DND-41 (cell line): ENCODE data around the gene ZSCAN18.

Experiments
- ATAC-seq: fragments of 200-7000 bp; cut with Tn5 transposase; 3 replicates; pipeline ENCODE4 v1.9.1; 2021; ENCODE audit warnings: low read depth; ENCODE audit not compliant: insufficient read depth
- DNase-seq: peaks from one replicate; pipeline ENCODE4 v3.0.0-alpha.2; 2020
- H2AFZ ChIP-seq: 2 replicates; pipeline ENCODE4 v1.6.0; 2012; ENCODE audit warnings: low read depth, low read length
- H3K27ac ChIP-seq: 2 replicates; pipeline ENCODE4 v1.5.1; 2012; ENCODE audit warnings: low read length, inconsistent platforms
- H3K27me3 ChIP-seq: fragments of 200-600 bp; sonication (generic); 2 replicates; pipeline ENCODE4 v1.6.0; 2012; ENCODE audit warnings: low read length, mild to moderate bottlenecking, inconsistent platforms; ENCODE audit not compliant: insufficient read depth, poor library complexity
- H3K36me3 ChIP-seq: 2 replicates; pipeline ENCODE4 v1.5.1; 2012; ENCODE audit warnings: low read length, inconsistent platforms; ENCODE audit not compliant: insufficient read depth
- H3K4me1 ChIP-seq: 2 replicates; pipeline ENCODE4 v1.5.1; 2012; ENCODE audit warnings: mild to moderate bottlenecking, low read length; ENCODE audit not compliant: insufficient read depth
- H3K4me2 ChIP-seq: 2 replicates; pipeline ENCODE4 v1.6.0; 2012; ENCODE audit warnings: mild to moderate bottlenecking, moderate library complexity, low read length, inconsistent platforms; ENCODE audit not compliant: insufficient read depth
- H3K4me3 ChIP-seq, 2 experiments: fragments of 200-600 bp in 1 of 2; shearing (Covaris generic) in 1 of 2; 2 replicates each; pipeline ENCODE4 v1.5.1; 2012 to 2016; ENCODE audit warnings: inconsistent platforms in 2 of 2, low read length in 2 of 2, mild to moderate bottlenecking in 2 of 2, low read depth in 1 of 2, moderate library complexity in 1 of 2
- H3K79me2 ChIP-seq: 2 replicates; pipeline ENCODE4 v1.6.0; 2012; ENCODE audit warnings: low read length, inconsistent platforms; ENCODE audit not compliant: insufficient read depth
- H3K9ac ChIP-seq: 2 replicates; pipeline ENCODE4 v1.6.0; 2012; ENCODE audit warnings: low read depth, mild to moderate bottlenecking, inconsistent platforms, low read length, moderate library complexity
- H3K9me3 ChIP-seq: 2 replicates; pipeline ENCODE4 v1.5.1; 2012; ENCODE audit warnings: low read length, moderate library complexity, mild to moderate bottlenecking, inconsistent platforms; ENCODE audit not compliant: insufficient read depth, severe bottlenecking
- H4K20me1 ChIP-seq: 2 replicates; pipeline ENCODE4 v1.6.0; 2012; ENCODE audit warnings: low read length; ENCODE audit not compliant: insufficient read depth
- CTCF ChIP-seq: IDR thresholded peaks from 2 replicates; pipeline ENCODE4 v1.5.1; 2012; ENCODE audit warnings: borderline replicate concordance, low read length, moderate library complexity, mild to moderate bottlenecking; ENCODE audit not compliant: poor library complexity, severe bottlenecking; ENCODE audit errors: extremely low read depth
- EZH2 ChIP-seq: IDR thresholded peaks from 3 replicates; pipeline ENCODE4 v1.6.1; 2012; ENCODE audit warnings: borderline replicate concordance, low read depth, mild to moderate bottlenecking, moderate library complexity, low read length, inconsistent platforms; ENCODE audit not compliant: severe bottlenecking

Gene ZSCAN18

GRCh38 chr19:58059003-58059670, 38.9 kb downstream of the ZSCAN18 start, which contains the start of gene ZNF135:
ZNF135 (plus strand) TSS chr19:58059282; CDS start chr19:58060003, 721 bp downstream.
- Histone ChIP-seq H2AFZ (peak within 1 kb of the TSS; percentile 71), H3K4me3 (peak within 1 kb of the TSS; percentile 43 to 76; a peak in 3 of 4 replicates), H3K79me2 (peaks cover 10% of the 10 kb centered on the region), H3K4me2 (peak within 1 kb of the TSS; percentile 79), H4K20me1 (no peaks in the 10 kb centered on the region), H3K36me3 (peaks cover 38% of the 10 kb centered on the region), H3K4me1 (peaks cover 19% of the 10 kb centered on the region), H3K27me3 (no peaks in the 10 kb centered on the region), H3K27ac (peak within 1 kb of the TSS; percentile 82), H3K9ac (peak within 1 kb of the TSS; percentile 80), H3K9me3 (peaks cover 16% of the 10 kb centered on the region)
- ATAC-seq: peak; percentile 92
- TF ChIP-seq CTCF (no peak), EZH2 (no peak)
- DNase-seq: peak; percentile 88

GRCh38 chr19:58058467-58058866, 39.6 kb downstream of the ZSCAN18 start:
- H3K4me2 ChIP-seq: peak overlapping the region; percentile 79
- H3K9me3 ChIP-seq: peaks cover 9% of the 10 kb centered on the region
- peaks cover 19% of the 10 kb centered on the region for H3K4me1 ChIP-seq
- ATAC-seq (no peak), DNase-seq (no peak)
- H2AFZ ChIP-seq: peak overlapping the region; percentile 71
- no peak for TF ChIP-seq EZH2
- no peak for TF ChIP-seq CTCF
- no peaks in the 10 kb centered on the region for H3K27me3 ChIP-seq
- H3K27ac ChIP-seq: peak overlapping the region; percentile 82
- H3K4me3 ChIP-seq: peak overlapping the region in 1 of 2 experiments; percentile 76; a peak in 2 of 4 replicates
- peaks cover 31% of the 10 kb centered on the region for H3K36me3 ChIP-seq
- H4K20me1 ChIP-seq: no peaks in the 10 kb centered on the region
- H3K9ac ChIP-seq: peak overlapping the region; percentile 80
- H3K79me2 ChIP-seq: peaks cover 10% of the 10 kb centered on the region

GRCh38 chr19:58056861-58057260, 41.2 kb downstream of the ZSCAN18 start:
- H3K4me3 ChIP-seq: no peak overlapping the region
- ATAC-seq (no peak), DNase-seq (no peak)
- peaks cover 10% of the 10 kb centered on the region for H3K79me2 ChIP-seq
- no peak overlapping the region for H3K4me2 ChIP-seq
- peaks cover 19% of the 10 kb centered on the region for H3K4me1 ChIP-seq
- H3K9ac ChIP-seq: no peak overlapping the region
- H3K36me3 ChIP-seq: peaks cover 21% of the 10 kb centered on the region
- H3K27ac ChIP-seq: no peak overlapping the region
- no peaks in the 10 kb centered on the region for H3K27me3 ChIP-seq
- no peak overlapping the region for H2AFZ ChIP-seq
- peaks cover 10% of the 10 kb centered on the region for H3K9me3 ChIP-seq
- H4K20me1 ChIP-seq: no peaks in the 10 kb centered on the region
- TF ChIP-seq EZH2: no peak
- no peak for TF ChIP-seq CTCF
